ENCODE results near the gene PNMA6E. TPM values are rescaled to one million over a fixed set of nuclear protein-coding genes. Genes with fewer than 3 reads are reported as not detected.

PNMA6E gene
- total and polyA plus RNA-seq, 2 donors (not counting 3 experiments of a cell fraction or from before 2014, with no cell fraction given): not detected

DNA sequence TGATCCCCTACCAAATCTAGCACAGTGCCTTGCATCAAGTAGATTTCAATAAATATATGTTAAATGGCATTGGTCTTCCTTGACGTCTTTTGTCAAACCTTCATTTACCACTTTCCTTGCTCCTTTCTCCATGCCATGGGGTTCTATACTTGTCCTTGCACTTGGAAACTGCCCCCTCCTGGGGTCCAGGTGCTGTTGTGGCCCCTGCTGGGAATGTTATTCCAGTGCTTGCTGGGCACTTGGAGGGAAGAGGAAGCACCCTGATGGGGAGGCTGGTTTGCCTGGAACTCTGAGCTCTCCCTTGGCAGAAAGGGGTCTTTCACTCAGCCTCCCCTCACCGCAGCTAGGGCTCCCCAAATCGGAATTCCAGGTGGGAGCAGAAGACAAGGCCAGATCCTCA is 48.3 kb downstream of the PNMA6E start:
- no peak for DNase-seq (ENCODE audit: low read depth, low spot score)
- Histone ChIP-seq H3K27ac (ENCODE audit: insufficient read depth, low read depth, low read length) (no peak overlapping the region), H3K36me3 (ENCODE audit: control insufficient read depth in 2 of 2, extremely low read depth in 1 of 2, insufficient read depth in 2 of 2, low read length in 2 of 2) (peaks cover 0 to 5% of the 10 kb centered on the region in 2 experiments), H3K27me3 (ENCODE audit: control insufficient read depth in 2 of 2, insufficient read depth in 2 of 2, low read length in 2 of 2) (no peaks in the 10 kb centered on the region), H2AFZ (ENCODE audit: low read depth, low read length) (no peak overlapping the region), H4K20me1 (replicated peaks; ENCODE audit: control insufficient read depth, extremely low read depth, insufficient read depth, low read length) (no peaks in the 10 kb centered on the region), H3K4me1 (ENCODE audit: control insufficient read depth, extremely low read depth, insufficient read depth, low read length) (no peaks in the 10 kb centered on the region), H3K9me3 (replicated peaks; ENCODE audit: control insufficient read depth, insufficient read depth, low read length) (no peaks in the 10 kb centered on the region), H3K4me2 (ENCODE audit: insufficient read depth, low read length) (no peak overlapping the region), H3K79me2 (ENCODE audit: control insufficient read depth, insufficient read depth, low read length) (no peaks in the 10 kb centered on the region), H3K9ac (replicated peaks; ENCODE audit: extremely low read depth, insufficient read depth, low read length) (no peak overlapping the region), H3K4me3 (replicated peaks in 1 of 3; ENCODE audit: insufficient read depth in 1 of 3, low read depth in 1 of 3, low read length in 3 of 3) (no peak overlapping the region), H3K9me1 (replicated peaks; ENCODE audit: control insufficient read depth, extremely low read depth, insufficient read depth, low read length) (no peaks in the 10 kb centered on the region)
- intact Hi-C loops (cut with micrococcal nuclease): no loop called here
- BruUV-seq (replicated peaks): no TSS peak
- ChIA-PET CTCF (interaction anchor here (0.8 kb wide), 1 partner anchor 108 kb away, joined by 3 read pairs; no protein-coding TSS in a partner anchor), POLR2A (no interaction called here)
- no peak for TF ChIP-seq GATA2 (IDR thresholded peaks at IDR 0.05; ENCODE audit: insufficient read depth, insufficient read length, low read depth, low read length)
- dilution Hi-C loops (cut with MboI; ENCODE audit: extremely low pct_ligation_motif_present, low sequenced_read_pairs): no loop called here
- FAIRE-seq: no peak

DNA sequence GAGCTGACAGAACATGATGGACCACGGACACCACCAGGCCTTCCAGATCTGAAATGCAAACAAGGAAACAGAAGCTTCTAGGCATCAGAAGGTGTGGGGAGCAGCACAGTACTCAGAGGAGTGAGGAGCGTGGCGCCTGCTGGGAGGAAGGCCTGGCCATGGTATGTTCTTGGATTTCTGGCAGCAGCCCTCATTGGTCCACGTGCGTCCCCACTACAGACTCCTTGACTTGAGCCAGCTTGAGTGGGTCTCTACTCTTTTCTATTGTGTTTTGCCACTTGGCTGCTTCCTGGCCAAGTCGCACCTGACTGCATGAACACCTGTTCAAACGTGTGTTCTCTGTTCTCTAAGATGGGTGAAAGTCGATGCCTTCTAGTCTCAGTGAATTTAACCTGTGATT is 49.2 kb downstream of the PNMA6E start:
- H3K4me3 ChIP-seq (replicated peaks in 1 of 3; ENCODE audit: insufficient read depth in 1 of 3, low read depth in 1 of 3, low read length in 3 of 3): no peak overlapping the region
- H3K27me3 ChIP-seq (ENCODE audit: control insufficient read depth in 2 of 2, insufficient read depth in 2 of 2, low read length in 2 of 2): no peaks in the 10 kb centered on the region
- intact Hi-C loops (cut with micrococcal nuclease) (no loop called here), dilution Hi-C loops (cut with MboI; ENCODE audit: extremely low pct_ligation_motif_present, low sequenced_read_pairs) (no loop called here)
- BruUV-seq (replicated peaks): no TSS peak
- no peak overlapping the region for H2AFZ ChIP-seq (ENCODE audit: low read depth, low read length)
- DNase-seq (ENCODE audit: low read depth, low spot score) (no peak), FAIRE-seq (no peak)
- no peaks in the 10 kb centered on the region for H3K9me1 ChIP-seq (replicated peaks; ENCODE audit: control insufficient read depth, extremely low read depth, insufficient read depth, low read length)
- POLR2A ChIA-PET: no interaction called here
- H4K20me1 ChIP-seq (replicated peaks; ENCODE audit: control insufficient read depth, extremely low read depth, insufficient read depth, low read length): no peaks in the 10 kb centered on the region
- no peaks in the 10 kb centered on the region for H3K9me3 ChIP-seq (replicated peaks; ENCODE audit: control insufficient read depth, insufficient read depth, low read length)
- no peaks in the 10 kb centered on the region for H3K4me1 ChIP-seq (ENCODE audit: control insufficient read depth, extremely low read depth, insufficient read depth, low read length)
- CTCF ChIA-PET: no interaction called here
- peaks cover 0 to 5% of the 10 kb centered on the region in 2 experiments for H3K36me3 ChIP-seq (ENCODE audit: control insufficient read depth in 2 of 2, extremely low read depth in 1 of 2, insufficient read depth in 2 of 2, low read length in 2 of 2)
- no peak overlapping the region for H3K9ac ChIP-seq (replicated peaks; ENCODE audit: extremely low read depth, insufficient read depth, low read length)
- H3K4me2 ChIP-seq (ENCODE audit: insufficient read depth, low read length): no peak overlapping the region
- TF ChIP-seq POLR2AphosphoS5 (IDR thresholded peaks at IDR 0.05; ENCODE audit: insufficient read depth, low read depth, low read length): no peak
- no peak for TF ChIP-seq POLR2A (IDR thresholded peaks at IDR 0.05; ENCODE audit: low read depth, low read length)
- TF ChIP-seq GATA2 (IDR thresholded peaks at IDR 0.05; ENCODE audit: insufficient read depth, insufficient read length, low read depth, low read length): no peak
- TF ChIP-seq MYC (IDR thresholded peaks at IDR 0.05; ENCODE audit: low read depth, low read length): no peak
- TF ChIP-seq EZH2 (IDR thresholded peaks at IDR 0.05; ENCODE audit: borderline replicate concordance, low read depth, low read length, severe bottlenecking): no peak
- H3K79me2 ChIP-seq (ENCODE audit: control insufficient read depth, insufficient read depth, low read length): no peaks in the 10 kb centered on the region
- no peak overlapping the region for H3K27ac ChIP-seq (ENCODE audit: insufficient read depth, low read depth, low read length)
